ELF-1 (cell line): ENCODE measurements around the gene DLG2.
"Not testable (repeated sequence)": the region's sequence is repeated elsewhere in the genome, so short reads cannot be mapped to it uniquely, and the experiment has no call there.

ENCODE experiments used
- DNase-seq: peaks from one replicate; pipeline ENCODE4 v3.0.0-alpha.2; 2016; ENCODE audit warnings: low read depth, low spot score

The DLG2 gene

DNA sequence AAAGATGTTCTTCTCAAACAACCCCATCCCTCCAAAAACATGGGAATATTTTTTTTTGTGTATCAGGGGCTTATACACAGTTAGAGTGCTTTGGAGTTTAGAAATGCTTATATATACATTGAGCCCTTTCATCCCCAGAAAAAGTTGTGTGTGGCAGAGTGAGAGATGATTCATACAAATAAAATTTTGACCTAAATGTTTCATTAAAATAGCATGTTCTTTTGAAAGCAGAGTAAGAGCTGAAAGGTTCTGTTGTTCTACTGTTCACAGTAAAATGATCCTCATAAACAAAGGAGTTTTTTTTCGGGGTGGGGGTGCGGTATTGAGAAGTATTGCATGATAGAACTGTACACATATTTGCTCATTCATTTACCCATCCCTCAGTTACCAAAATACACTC, 512.4 kb downstream of the DLG2 start:
- no peak for DNase-seq

DNA sequence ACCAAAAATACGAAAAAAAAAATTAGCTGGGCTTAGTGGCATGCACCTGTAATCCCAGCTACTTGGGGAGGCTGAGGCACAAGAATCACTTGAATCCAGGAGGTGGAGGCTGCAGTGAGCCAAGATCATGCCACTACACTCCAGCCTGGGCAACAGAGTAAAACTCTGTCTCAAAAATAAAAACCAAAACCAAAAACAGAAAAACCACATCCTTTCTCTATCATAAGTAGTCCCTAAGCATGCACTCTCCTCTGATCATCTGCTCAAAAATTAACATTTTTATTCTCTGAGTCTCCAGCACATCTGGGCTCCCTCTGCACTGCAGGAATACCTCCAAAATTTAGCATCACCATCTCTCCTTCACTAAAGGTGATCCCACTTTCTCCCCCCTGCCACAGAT, 516.9 kb downstream of the DLG2 start:
- not testable (repeated sequence) for DNase-seq

DNA sequence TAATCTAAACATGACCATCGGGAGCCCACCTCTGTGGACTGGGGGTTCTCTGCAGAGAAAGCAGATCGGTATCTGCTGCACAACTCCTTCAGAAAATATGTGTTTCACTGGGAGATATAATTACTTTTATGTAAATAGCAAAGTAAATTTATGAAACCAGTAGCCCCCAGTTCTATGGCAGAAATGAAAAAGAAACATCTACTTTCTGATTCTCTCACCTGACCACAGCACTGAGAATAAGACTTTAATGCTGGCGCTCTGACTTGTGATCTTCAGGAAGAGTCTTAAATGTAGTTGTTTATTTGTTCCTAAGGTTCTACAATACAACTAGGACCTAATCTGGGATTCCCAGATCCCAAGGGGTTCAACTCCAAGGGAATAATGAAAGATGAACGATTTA, 518.0 kb downstream of the DLG2 start:
- no peak for DNase-seq

DNA sequence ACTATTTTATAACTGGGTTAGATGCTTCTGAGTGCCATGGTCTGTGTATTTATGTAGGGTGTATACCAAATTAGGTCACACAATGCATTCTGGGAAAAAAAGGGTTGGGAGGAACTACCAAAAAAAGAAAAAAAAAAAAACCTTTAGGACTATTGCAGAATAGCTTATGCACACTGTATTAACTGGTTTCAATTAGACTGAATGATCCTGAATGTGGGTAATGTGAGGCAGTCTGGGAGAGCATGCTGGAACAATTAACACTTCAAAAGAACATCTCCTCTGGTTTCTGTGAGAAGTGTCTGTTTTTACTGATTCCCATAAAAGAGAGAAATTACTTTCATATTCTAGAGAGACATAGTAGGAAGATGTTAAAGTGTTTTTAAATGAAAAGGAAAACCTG, 521.3 kb downstream of the DLG2 start:
- no peak for DNase-seq

DNA sequence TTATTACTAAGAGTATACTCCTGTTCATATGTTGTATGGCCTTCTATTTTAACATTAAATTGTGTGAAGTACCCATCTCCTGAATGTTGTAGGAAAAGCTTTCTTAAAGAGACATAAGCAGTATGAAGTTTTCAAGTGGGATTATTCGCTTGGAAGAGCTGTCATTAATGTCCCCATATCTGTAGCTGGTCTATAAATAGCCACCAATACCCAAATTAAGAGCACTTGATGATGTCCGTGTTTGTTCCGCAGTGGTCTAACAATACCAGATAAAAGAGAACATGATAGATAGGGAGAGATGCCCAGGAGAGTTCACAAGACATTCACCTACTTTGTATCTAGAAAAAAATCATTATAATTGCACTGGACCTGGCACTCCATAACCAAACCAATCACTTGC, 527.6 kb downstream of the DLG2 start:
- DNase-seq, result no peak

DNA sequence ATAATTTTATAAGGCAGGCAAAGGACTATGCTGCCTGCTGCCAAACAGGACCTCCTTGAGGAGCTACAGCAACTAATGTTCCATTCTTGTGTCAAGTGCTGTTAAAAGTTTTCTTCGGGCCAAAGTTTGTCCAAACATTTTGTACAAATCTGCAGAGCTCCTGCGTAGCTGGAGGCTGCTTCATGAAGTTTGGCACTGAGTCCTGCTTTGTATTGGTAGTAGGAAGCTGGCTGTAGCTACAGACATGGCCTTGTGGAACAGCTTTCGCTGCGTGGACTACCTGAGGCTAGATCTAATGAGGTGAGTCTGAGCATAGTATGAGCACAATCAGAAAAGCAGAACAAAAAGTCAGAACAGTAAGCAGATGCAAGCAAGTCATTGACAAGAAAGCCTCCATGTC, 528.1 kb downstream of the DLG2 start:
- no peak for DNase-seq

DNA sequence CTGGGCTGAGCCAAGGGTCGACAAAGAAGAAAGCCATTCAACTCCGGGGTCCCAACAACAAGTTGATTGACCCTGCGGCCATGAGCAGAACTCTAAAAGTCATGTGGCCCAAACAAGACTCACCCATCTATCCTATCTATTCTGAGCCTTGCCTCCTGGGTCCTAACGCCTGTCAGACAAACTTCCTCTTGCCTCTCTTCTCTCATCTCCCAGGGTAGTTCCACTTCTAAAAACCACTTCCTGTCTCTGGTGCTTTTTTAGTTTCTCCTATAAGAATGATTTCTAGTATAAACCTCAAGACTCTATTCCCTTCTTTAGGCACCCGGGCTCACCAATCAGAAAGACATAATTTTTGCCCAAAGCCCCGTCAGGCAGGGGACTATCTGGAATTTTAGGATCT, 530.2 kb downstream of the DLG2 start:
- DNase-seq, result no peak

DNA sequence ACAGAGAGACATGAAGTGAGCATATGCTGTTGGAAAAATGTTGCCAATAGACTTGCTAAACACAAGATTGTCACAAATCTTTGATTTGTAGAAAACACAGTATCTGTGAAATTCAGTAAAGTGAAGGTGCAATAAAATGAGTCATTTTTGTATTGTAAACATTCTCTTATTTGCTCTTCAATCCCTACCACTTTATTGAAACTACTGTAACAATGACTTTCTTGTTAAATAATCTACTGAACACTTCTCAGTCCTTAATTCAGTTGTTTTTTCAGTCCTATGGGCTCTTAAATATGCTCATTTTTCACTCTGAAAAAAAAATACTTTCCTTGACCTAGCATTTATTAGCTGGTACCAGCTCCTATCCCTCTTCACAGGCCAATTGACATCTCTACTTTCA, 531.9 kb downstream of the DLG2 start:
- DNase-seq, result no peak

DNA sequence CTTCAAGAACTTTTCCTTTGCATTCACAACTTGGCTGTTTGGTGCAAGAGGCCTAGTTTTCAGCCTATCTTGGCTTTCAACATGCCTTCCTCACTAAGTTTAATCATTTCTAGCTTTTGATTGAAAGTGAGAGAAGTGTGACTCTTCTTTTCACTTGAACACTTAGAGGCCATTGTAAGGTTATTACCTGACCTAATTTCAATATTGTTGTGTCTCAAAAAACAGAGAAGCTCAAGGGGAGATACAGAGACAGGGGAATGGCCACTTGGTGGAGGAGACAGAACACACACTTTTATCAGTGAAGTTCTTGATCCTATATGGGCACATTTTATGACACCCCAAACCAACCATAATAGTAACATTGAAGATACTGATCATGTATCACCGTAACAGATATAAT, 532.3 kb downstream of the DLG2 start:
- DNase-seq, result no peak

DNA sequence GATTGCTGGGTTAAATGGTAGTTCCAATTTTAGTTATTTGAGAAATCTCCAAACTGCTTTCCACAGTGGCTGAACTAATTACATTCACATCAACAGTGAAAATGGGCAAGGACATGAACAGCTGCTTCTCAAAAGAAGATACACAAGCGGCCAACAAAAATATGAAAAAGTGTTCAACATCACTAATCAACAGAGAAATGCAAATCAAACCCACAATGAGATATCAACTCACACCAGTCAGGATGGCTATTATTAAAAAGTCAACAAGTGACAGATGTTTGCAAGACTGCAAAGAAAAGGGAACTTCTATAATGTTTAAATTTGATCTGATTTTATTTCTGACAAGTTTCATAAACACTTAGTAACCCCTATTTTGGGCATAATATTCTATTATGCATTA, 537.5 kb downstream of the DLG2 start:
- DNase-seq, result no peak

DNA sequence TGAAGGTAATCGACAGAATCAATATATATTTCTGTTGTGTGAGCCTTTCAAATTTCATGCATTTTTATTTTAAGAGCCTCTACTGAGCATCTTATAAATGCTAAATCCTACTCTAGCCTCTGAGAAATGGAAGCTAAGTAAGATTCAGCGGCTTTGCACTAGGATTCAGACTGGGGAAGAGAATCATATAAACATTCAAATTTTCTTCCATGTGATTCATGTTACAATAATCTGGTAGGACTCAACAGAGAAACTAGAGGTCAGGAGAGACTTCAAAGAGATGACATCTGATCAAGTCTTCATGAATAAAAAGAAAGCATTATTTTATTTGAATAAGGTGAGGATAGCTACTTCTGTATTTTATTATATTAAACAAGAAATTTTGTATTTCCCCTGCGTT, 538.9 kb downstream of the DLG2 start:
- no peak for DNase-seq

DNA sequence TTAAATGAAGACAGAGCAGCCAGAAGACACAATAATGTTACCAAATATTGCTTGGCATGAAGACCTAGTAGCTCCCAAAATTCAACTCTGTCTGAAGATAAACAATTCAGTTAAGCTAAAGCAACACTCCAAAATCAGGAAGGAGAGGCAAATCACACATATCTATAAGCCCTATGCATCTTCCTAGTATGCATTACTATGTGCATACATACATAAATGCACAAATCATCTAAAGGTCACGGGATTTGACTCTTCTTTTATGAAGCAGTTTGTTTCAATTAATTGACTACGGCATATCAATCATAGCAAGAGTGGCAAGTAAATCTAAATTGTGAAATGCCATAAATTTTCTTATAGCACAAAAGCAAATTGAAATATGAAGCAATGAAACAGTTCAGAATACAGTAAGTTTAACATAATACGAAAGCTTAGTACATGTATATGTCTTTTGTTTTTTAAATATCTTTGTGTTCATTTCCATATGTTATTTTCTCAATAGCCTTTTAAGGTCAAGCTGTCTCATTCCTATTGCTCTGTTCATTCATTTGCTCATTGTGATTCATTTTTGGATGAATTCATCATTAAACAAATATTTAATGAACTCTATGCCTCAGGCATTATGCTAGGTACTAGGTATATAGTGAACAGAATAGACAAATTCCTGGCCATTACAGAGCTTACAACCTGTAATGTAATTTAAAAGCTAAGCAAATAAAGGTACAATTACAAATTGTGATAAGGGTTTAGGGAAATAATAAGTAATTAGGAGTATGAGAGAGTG, 540.5 kb downstream of the DLG2 start:
- DNase-seq, result no peak

DNA sequence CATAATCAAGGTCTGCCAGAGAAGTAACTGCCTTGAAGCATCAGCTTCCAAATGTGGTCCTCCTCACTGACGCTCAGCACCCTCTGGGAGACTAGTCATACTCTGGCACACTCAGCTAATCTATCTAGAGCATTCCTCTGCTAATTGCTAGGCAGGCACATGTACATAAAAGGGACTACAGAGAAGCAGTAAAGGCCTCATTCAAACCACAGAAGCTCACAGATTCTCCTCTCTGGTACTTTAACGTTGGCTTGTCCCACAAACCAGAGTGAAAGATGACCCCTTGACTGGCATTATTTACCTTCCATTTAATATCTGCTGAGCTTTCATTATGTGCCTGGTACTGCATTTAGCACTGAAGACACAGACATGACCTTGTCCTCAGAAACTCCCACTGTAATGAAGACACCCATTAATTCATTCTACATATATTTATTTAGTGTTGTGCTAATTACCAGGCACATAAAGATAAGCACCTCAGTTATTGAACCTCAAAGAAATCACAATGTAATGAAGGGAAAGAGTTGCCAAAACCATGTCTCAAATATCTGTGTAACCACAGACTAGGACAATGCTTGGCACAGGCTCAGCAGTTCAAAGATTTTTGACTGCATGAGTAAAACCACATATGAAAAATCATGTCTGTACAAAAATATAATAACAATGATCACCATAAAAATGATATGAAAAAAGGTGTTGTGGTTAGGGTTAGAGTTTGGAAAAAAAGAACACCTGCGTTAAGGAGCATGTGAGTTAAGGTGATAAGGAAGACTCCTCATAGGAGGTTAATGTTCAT, 550.4 kb downstream of the DLG2 start:
- DNase-seq, result no peak

DNA sequence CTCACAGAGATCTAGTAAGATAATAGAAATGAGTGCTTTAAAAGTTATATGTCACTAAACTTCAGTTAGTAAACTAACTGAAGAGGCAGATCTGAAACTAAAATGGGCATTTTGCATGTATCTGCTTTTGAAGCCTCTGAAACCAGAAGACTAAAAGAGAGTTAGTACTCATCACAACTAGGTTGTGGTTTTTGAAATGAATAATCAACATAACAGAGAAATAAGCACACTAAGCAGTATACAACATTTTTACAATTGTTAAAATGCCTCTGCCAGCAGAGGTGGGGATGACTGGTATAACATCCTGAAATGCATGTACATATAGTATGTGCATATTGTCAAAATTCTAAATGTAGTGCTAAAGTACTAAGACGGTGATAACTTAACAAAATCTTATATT, 564.5 kb downstream of the DLG2 start:
- DNase-seq, result no peak

DNA sequence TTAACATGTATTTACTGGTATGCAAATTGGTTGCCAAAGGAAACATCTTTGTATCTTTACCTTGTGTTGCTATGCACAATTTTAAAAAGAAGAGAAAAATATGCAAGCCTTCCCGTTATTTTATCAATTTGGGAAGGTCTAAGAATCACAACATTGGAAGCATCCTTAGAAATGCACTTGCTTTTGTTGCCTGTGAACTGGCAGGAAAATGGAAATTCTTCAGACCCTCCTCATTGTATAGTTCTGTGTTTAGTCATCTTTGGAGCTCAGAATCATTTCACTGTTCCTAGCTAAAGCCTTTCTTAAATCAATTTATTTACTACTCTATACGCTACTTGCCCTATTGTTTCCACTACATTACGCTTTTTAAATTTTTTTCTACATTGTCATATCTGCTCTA, 574.5 kb downstream of the DLG2 start:
- DNase-seq, result no peak

DNA sequence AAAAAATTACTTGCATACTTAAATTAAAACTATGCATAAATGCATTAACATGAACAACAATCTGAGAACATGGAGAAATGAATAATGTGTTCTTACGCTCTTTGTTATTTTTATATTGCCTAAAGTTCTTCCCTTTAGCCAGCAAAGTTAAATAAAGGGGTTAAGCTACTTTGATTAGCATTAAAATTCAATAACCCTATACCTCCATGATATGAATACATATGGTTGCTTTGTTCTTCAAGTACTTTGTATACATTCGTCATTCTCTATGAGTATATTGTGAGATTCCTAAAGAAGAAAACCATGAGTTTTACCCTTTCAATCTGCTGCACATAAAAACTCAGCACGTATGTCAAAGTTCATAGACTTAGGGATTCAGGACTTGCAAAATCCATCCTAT, 578.3 kb downstream of the DLG2 start:
- DNase-seq, result no peak

DNA sequence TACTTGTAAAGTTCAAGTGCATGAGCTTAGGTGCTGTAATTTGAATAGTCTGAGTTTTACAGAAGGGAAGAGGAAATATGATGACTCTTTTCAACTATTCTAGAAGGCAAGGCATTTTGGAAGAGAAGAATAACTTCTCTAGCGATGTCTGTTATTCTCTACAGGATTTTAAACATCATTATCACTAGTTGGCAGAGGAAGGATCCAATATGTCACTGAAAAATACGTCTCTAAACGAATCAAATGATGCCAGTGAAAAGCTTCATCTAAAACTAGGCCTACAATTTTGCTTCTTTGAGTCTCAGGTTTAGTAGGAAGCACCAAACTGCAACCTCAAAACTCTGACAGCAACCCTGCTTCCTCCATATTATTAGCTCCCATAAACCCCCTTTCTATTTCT, 581.4 kb downstream of the DLG2 start:
- no peak for DNase-seq

DNA sequence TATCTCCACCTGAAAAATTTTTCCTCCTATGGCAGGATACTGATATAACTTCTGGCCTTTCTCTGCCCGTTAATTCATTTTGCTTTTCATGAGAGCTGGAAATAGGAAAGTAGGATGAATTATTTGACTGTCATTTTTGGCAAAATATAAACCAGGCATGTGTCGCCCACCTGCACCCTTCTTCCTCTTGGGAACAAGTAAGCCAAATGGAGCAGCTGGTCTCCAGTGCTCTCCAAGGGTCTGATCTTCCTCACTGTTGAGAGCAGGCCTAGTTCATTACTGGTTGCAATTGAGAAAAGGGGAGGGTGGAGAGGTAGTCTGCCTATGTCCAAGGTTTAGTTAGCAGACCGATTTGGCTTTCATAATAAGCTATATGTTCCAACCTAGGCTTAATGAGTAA, 582.2 kb downstream of the DLG2 start:
- no peak for DNase-seq

DNA sequence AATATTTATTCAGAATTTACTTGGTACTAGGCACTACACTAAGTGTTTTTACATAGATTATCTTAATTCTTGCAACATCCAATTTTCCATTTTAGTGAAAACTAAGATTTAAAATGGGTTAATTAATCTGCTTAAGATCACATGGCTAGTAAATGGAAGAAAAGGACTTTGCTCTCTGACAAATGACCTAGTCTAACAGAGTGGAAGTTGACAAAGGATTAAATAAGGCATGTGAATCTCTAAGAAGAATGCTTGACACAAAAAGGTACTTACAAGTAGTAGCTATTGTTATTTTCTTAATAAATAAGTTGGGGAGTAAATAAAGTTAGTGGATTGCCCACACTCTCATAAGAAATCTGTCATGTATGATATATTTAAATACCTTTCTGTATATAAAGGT, 584.8 kb downstream of the DLG2 start:
- DNase-seq, result no peak

DNA sequence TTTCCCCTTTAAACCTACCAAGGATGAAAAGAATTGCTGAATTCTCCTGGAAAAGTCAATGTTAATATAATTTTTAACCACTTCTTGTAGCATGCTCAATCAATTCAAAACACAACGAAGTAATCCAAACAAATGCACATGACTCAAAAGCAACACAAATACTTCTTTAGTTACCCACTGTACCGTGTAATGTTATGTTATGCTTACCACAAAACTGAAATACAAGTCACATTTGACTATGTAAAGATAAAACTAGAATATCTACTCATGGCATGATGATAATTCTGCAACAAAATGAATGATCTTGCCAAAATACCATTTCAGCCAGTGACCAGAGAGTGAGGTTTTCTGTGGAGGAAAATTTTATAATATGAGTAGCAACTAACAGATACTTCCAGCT, 587.0 kb downstream of the DLG2 start:
- no peak for DNase-seq

DNA sequence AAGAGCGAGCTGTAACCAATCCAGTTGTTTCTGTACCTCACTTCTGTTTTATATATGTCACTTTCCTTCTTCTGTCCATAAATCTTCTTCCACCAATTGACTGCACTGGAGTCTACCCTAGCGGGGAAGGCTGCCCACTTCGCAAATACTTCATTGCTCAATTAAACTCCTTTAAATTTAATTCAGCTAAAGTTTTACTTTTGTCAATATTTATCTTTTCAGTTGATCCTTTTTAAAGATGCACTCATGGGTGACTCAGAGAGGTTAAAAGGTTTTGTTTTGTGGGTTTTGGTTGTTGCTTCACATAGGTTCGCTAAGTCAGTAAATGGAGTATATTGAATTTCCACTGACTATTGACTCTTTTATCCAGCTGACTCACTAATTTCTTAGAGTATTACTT, 597.2 kb downstream of the DLG2 start:
- DNase-seq, result no peak

DNA sequence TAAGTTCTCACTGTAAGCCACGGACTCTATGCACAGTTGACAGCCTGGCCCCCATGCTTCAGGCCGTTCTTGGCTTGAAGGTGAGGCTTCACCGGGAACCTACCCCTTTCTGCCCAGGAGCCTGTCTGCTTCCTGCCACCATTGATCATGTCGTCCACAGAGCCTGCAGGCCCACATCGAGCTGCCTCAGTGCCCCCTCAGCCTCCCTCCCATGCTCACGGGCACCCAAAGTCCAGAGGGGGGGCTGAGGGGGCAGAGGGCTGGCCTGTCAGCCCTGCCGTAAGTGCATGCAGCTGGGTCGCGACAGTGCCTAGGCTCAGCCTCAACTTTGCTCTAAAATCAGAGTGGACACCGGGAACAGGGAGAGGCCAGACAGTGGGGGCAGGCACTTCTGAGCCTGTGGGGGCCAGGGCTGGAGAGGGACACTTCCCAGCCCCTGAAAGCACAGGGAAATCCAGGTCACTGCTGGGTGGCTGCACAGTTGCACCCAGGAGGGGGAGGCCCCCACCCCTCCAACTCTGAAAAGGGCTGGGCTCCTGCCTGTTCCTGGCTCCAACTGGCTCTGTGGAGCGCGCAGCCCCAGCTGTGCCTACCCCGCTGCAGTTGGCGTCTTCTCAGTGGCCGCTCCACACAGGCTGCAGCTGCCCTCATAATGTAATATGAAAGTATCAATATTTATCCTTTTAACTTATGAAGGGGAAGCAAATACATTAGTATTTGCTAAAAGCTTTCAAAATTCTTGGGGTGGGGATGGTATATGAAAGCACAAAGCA, 598.6 kb downstream of the DLG2 start:
- DNase-seq, result no peak

DNA sequence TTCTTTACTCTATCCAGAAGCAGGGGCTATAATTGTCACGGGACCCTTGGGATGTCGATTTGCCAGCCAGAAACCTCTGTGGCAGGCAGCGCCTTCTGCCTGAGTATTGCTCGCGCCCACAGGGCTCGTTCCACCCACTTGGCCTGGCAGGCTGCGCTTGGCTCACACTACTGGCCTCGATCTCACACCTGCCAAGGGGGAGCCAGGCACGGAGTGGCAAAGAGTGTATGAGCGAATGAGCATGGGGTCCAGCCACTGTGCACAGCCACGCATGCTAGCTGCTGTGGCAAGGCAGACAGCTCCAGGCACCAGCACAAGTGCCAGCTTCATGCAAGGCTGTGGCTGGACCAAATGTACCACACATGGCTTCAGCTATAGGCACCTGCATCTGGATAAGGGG, 599.8 kb downstream of the DLG2 start:
- no peak for DNase-seq
